Mesangial cell (primary cell): ENCODE data around the gene KRTAP9-7. TPM values are rescaled to one million over a fixed set of nuclear protein-coding genes. Genes with fewer than 3 reads are reported as not detected.

Experiments
- total RNA-seq: library from RNA; depleted of rRNA; stranded (reverse); fragments of >200 nt; gene quantifications from 2 replicates; pipeline ENCODE4 v1.2.3, GENCODE V29; 2015

Gene KRTAP9-7, protein sequence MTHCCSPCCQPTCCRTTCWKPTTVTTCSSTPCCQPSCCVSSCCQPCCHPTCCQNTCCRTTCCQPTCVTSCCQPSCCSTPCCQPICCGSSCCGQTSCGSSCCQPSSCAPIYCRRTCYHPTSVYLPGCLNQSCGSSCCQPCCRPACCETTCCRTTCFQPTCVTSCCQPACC
- not detected in 2 replicates for total RNA-seq

DNA sequence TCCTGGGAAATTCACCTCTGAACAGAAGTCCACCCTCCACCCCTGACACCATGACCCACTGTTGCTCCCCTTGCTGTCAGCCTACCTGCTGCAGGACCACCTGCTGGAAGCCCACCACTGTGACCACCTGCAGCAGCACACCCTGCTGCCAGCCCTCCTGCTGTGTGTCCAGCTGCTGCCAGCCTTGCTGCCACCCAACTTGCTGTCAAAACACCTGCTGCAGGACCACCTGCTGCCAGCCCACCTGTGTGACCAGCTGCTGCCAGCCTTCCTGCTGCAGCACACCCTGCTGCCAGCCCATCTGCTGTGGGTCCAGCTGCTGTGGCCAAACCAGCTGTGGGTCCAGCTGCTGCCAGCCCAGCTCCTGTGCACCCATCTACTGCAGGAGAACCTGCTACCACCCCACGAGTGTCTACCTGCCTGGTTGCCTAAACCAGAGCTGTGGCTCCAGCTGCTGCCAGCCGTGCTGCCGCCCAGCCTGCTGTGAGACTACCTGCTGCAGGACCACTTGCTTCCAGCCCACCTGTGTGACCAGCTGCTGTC lies at the start of gene KRTAP9-7:
Gene KRTAP9-7 (plus strand): TSS at position 51 of the 543 bp plus-strand sequence. CDS start 0 bp downstream, at position 51.

GRCh38 chr17:41226598-41227095 lies 48.9 kb upstream of the KRTAP9-7 start, which contains the start of gene KRTAP9-2:
Gene KRTAP9-2 (plus strand): TSS chr17:41226648. CDS start chr17:41226655, 7 bp downstream.

DNA sequence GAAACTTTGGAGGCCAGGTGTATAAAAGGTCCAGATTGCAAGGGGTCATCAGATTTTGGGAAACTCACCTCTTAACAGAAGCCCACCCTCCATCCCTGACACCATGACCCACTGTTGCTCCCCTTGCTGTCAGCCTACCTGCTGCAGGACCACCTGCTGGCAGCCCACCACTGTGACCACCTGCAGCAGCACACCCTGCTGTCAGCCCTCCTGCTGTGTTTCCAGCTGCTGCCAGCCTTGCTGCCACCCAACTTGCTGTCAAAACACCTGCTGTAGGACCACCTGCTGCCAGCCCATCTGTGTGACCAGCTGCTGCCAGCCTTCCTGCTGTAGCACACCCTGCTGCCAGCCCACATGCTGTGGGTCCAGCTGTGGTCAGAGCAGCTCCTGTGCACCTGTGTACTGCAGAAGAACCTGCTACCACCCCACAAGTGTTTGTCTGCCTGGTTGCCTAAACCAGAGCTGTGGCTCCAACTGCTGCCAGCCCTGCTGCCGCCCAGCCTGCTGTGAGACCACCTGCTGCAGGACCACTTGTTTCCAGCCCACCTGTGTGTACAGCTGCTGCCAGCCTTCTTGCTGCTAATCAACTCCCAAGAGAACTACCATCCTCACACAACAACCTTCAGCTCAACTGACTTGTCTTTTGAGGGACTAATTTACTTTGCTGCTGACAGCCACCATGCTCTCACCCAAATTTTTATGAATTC lies 42.9 kb upstream of the KRTAP9-7 start, which contains the start of gene KRTAP9-3:
Gene KRTAP9-3 (plus strand): TSS at position 51 of the 707 bp plus-strand sequence. CDS start 53 bp downstream, at position 104.

DNA sequence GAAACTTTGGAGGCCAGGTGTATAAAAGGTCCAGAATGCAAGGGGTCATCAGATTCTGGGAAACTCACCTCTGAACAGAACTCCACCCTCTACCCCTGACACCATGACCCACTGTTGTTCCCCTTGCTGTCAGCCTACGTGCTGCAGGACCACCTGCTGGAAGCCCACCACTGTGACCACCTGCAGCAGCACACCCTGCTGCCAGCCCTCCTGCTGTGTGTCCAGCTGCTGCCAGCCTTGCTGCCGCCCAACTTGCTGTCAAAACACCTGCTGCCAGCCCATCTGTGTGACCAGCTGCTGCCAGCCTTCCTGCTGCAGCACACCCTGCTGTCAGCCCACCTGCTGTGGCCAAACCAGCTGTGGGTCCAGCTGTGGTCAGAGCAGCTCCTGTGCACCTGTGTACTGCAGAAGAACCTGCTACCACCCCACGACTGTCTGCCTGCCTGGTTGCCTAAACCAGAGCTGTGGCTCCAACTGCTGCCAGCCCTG lies 37.5 kb upstream of the KRTAP9-7 start, which contains the start of gene KRTAP9-8:
Gene KRTAP9-8 (plus strand): TSS at position 51 of the 489 bp plus-strand sequence. CDS start 53 bp downstream, at position 104.

GRCh38 chr17:41249637-41250240 lies 25.8 kb upstream of the KRTAP9-7 start, which contains the start of gene KRTAP9-4:
Gene KRTAP9-4 (plus strand): TSS chr17:41249687. CDS start chr17:41249721, 34 bp downstream.

DNA sequence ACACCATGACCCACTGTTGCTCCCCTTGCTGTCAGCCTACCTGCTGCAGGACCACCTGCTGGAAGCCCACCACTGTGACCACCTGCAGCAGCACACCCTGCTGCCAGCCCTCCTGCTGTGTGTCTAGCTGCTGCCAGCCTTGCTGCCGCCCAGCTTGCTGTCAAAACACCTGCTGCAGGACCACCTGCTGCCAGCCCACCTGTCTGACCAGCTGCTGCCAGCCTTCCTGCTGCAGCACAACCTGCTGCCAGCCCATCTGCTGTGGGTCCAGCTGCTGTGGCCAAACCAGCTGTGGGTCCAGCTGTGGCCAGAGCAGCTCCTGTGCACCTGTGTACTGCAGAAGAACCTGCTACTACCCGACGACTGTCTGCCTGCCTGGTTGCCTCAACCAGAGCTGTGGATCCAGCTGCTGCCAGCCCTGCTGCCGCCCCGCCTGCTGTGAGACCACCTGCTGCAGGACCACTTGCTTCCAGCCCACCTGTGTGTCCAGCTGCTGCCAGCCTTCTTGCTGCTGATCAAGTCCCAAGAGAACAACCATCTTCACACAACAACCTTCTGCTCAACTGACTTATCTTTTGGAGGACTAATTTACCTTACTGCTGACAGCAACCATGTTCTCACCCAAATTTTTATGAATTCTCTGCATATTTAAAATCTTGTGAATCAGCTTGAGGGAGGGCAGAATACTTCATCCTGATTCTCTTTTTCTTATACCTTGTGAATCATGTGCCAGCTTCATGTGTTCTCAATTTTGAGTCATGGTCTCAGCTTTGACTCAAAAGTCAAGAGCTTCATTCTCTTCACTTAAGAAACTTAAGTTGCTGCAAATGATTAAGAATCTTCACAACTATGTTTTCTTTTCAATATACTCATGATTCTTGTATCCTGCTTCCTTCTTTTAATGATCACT lies 19.9 kb upstream of the KRTAP9-7 start, which contains the start of gene KRTAP9-9:
Gene KRTAP9-9 (plus strand): TSS at position 4 of the 910 bp plus-strand sequence.

GRCh38 chr17:41265078-41265477 lies 10.4 kb upstream of the KRTAP9-7 start, which contains the start of gene KRTAP9-6:
Gene KRTAP9-6 (plus strand): TSS chr17:41265378. CDS start chr17:41265378, 0 bp downstream.

GRCh38 chr17:41301916-41302901 lies 26.7 kb downstream of the KRTAP9-7 start, which contains the start of gene KRTAP29-1:
Gene KRTAP29-1 (minus strand): TSS chr17:41302851. CDS start chr17:41302851, 0 bp downstream.

DNA sequence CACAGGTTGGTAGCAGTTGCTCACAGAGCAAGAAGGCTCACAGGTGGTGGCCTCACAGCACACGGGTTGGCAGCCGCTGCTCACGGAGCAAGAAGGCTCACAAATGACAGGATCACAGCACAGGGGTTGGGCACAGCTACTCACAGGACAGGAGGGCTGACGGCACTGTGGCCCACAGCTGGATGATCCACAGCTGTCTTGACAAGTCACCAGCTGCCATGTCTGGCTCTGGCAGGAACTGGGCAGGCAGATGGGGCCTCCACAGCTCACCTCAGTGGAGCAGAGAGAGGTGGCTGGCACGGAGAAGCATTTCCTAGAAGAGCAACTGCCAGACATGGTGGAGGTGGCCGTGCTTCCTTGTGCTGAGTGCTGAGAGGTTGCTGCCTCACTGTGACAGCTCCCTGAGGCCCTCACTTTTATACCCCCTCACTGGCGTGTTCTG lies 33.4 kb downstream of the KRTAP9-7 start, which contains the start of gene KRTAP16-1:
Gene KRTAP16-1 (minus strand): TSS at position 392 of the 442 bp plus-strand sequence. CDS start 56 bp downstream, at position 336.

GRCh38 chr17:41315204-41315794 lies 39.8 kb downstream of the KRTAP9-7 start, which contains the start of gene KRTAP17-1:
Gene KRTAP17-1 (minus strand): TSS chr17:41315710. CDS start chr17:41315650, 60 bp downstream.

Other genes starting within 250 kb of the KRTAP9-7 start
- not detected in 2 replicates for gene KRTAP1-5, start 248.5 kb upstream of the KRTAP9-7 start, total RNA-seq
- not detected in 2 replicates for gene KRTAP1-4, start 245.5 kb upstream of the KRTAP9-7 start, total RNA-seq
- not detected in 2 replicates for gene KRTAP1-3, start 240.8 kb upstream of the KRTAP9-7 start, total RNA-seq
- not detected in 2 replicates for gene KRTAP1-1, start 234.2 kb upstream of the KRTAP9-7 start, total RNA-seq
- gene KRTAP2-1, start 228.4 kb upstream of the KRTAP9-7 start, total RNA-seq, result not detected in 2 replicates
- gene KRTAP2-2, start 220.5 kb upstream of the KRTAP9-7 start, total RNA-seq, result not detected in 2 replicates
- gene KRTAP2-3, start 215.6 kb upstream of the KRTAP9-7 start, total RNA-seq, result 0.13 and 2.6 TPM in 2 replicates
- not detected in 2 replicates for gene KRTAP2-4, start 209.8 kb upstream of the KRTAP9-7 start, total RNA-seq
- not detected in 2 replicates for gene KRTAP4-7, start 191.5 kb upstream of the KRTAP9-7 start, total RNA-seq
- gene KRTAP4-8, start 177.6 kb upstream of the KRTAP9-7 start, total RNA-seq, result not detected in 2 replicates
- gene KRTAP4-16, start 173.5 kb upstream of the KRTAP9-7 start, total RNA-seq, result not detected in 2 replicates
- not detected in 2 replicates for gene KRTAP4-9, start 170.3 kb upstream of the KRTAP9-7 start, total RNA-seq
- not detected in 2 replicates for gene KRTAP4-11, start 157.3 kb upstream of the KRTAP9-7 start, total RNA-seq
- gene KRTAP4-12, start 151.5 kb upstream of the KRTAP9-7 start, total RNA-seq, result not detected in 2 replicates
- not detected in 2 replicates for gene KRTAP4-6, start 135.2 kb upstream of the KRTAP9-7 start, total RNA-seq
- not detected in 2 replicates for gene KRTAP4-5, start 125.9 kb upstream of the KRTAP9-7 start, total RNA-seq
- gene KRTAP4-4, start 115.0 kb upstream of the KRTAP9-7 start, total RNA-seq, result not detected in 2 replicates
- not detected in 2 replicates for gene KRTAP4-3, start 107.5 kb upstream of the KRTAP9-7 start, total RNA-seq
- gene KRTAP4-2, start 97.5 kb upstream of the KRTAP9-7 start, total RNA-seq, result not detected in 2 replicates
- not detected in 2 replicates for gene KRTAP4-1, start 90.8 kb upstream of the KRTAP9-7 start, total RNA-seq
- gene KRTAP9-1, start 85.8 kb upstream of the KRTAP9-7 start, total RNA-seq, result not detected in 2 replicates
- gene KRTAP9-2, start 49.0 kb upstream of the KRTAP9-7 start, total RNA-seq, result not detected in 2 replicates
- not detected in 2 replicates for gene KRTAP9-3, start 43.2 kb upstream of the KRTAP9-7 start, total RNA-seq
- not detected in 2 replicates for gene KRTAP9-8, start 37.7 kb upstream of the KRTAP9-7 start, total RNA-seq
- gene KRTAP9-4, start 26.0 kb upstream of the KRTAP9-7 start, total RNA-seq, result not detected in 2 replicates
- gene KRTAP9-9, start 20.3 kb upstream of the KRTAP9-7 start, total RNA-seq, result not detected in 2 replicates
- gene KRTAP9-6, start 10.3 kb upstream of the KRTAP9-7 start, total RNA-seq, result not detected in 2 replicates
- gene KRTAP29-1, start 27.2 kb downstream of the KRTAP9-7 start, total RNA-seq, result not detected in 2 replicates
- gene KRTAP16-1, start 33.6 kb downstream of the KRTAP9-7 start, total RNA-seq, result not detected in 2 replicates
- gene KRTAP17-1, start 40.0 kb downstream of the KRTAP9-7 start, total RNA-seq, result 0.33 and 0.63 TPM in 2 replicates
- not detected in 2 replicates for gene KRT33A, start 75.1 kb downstream of the KRTAP9-7 start, total RNA-seq
- not detected in 2 replicates for gene KRT33B, start 94.1 kb downstream of the KRTAP9-7 start, total RNA-seq
- 0.13 and 2.9 TPM in 2 replicates for gene KRT34, start 106.6 kb downstream of the KRTAP9-7 start, total RNA-seq
- 0.13 TPM in 1 of 2 replicates, not detected in the other for gene KRT31, start 121.9 kb downstream of the KRTAP9-7 start, total RNA-seq
- gene KRT37, start 148.9 kb downstream of the KRTAP9-7 start, total RNA-seq, result not detected in 2 replicates
- not detected in 2 replicates for gene KRT38, start 165.3 kb downstream of the KRTAP9-7 start, total RNA-seq
- gene KRT32, start 191.7 kb downstream of the KRTAP9-7 start, total RNA-seq, result not detected in 2 replicates
- not detected in 2 replicates for gene KRT35, start 205.5 kb downstream of the KRTAP9-7 start, total RNA-seq
- not detected in 2 replicates for gene KRT36, start 214.2 kb downstream of the KRTAP9-7 start, total RNA-seq
- not detected in 2 replicates for gene KRT13, start 229.9 kb downstream of the KRTAP9-7 start, total RNA-seq
- gene KRT15, start 243.2 kb downstream of the KRTAP9-7 start, total RNA-seq, result 1.0 and 2.8 TPM in 2 replicates